Sigmoid colon (tissue), 3 donors: ENCODE data around the gene RPLP1.

Source experiments
- POLR2A ChIP-seq, 2 donors: fragments of 450-650 bp; IDR thresholded peaks; one replicate each; pipeline ENCODE4 v1.6.1; 2016; ENCODE audit warnings: antibody characterized with exemption in 2 of 2, mild to moderate bottlenecking in 2 of 2, moderate library complexity in 2 of 2
- TF ChIP-seq, protein P1 (sequence below), 4 experiments: fragments of 450-650 bp in 3 of 4; fragments of 200-600 bp in 1 of 4; IDR thresholded peaks; one replicate each; pipeline ENCODE4 v1.5.1; 2016 to 2019; ENCODE audit warnings: antibody characterized with exemption in 4 of 4, mild to moderate bottlenecking in 3 of 4, moderate library complexity in 2 of 4

DNA sequence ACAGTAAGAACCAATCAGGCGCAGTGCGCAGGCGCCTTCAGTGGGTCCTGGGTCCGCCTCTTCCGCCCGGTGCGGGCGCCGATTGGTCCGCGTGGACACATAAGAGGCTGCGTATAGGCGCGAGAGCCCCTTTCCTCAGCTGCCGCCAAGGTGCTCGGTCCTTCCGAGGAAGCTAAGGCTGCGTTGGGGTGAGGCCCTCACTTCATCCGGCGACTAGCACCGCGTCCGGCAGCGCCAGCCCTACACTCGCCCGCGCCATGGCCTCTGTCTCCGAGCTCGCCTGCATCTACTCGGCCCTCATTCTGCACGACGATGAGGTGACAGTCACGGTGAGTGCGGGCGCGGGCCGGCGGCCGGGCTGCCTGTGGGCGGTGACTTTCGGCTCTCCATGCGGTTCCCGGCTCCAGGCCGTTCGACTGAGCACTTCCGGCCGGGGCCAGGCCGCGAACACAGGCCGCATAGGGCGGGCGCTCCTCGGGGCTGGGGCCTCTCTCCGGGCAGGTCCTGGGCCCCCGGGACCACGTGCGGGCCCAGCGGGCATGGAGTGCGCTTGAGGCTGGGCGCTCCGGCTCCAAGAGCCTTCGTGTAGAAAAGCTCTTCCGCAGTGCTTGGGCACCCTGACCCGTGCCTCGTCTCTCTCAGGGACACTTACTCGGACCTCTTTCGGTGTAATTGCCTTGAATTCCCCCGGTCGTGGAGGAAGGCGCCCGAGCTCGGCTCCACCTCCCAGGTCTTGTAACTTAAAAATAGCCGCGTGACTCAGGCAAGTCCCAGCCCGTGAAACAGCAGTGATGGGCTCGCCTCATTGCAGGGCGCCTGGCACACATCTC, at the start of gene RPLP1:
- TF ChIP-seq, protein P1, sequence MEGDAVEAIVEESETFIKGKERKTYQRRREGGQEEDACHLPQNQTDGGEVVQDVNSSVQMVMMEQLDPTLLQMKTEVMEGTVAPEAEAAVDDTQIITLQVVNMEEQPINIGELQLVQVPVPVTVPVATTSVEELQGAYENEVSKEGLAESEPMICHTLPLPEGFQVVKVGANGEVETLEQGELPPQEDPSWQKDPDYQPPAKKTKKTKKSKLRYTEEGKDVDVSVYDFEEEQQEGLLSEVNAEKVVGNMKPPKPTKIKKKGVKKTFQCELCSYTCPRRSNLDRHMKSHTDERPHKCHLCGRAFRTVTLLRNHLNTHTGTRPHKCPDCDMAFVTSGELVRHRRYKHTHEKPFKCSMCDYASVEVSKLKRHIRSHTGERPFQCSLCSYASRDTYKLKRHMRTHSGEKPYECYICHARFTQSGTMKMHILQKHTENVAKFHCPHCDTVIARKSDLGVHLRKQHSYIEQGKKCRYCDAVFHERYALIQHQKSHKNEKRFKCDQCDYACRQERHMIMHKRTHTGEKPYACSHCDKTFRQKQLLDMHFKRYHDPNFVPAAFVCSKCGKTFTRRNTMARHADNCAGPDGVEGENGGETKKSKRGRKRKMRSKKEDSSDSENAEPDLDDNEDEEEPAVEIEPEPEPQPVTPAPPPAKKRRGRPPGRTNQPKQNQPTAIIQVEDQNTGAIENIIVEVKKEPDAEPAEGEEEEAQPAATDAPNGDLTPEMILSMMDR (IDR thresholded peaks at IDR 0.05) = no peak
- TF ChIP-seq POLR2A (IDR thresholded peaks at IDR 0.05) = peak; percentile 88 to 89
